ENCODE measurements around the gene PAQR4.

- no peak for TF ChIP-seq CTCF (IDR thresholded peaks at IDR 0.05; ENCODE audit: low read depth, low read length)
- peak; percentile 67 for TF ChIP-seq MYC (IDR thresholded peaks at IDR 0.05; ENCODE audit: low read depth, low read length)
- peak; percentile 52 for TF ChIP-seq POLR2A (IDR thresholded peaks at IDR 0.05; ENCODE audit: extremely low read depth, insufficient read length)
Measured at GRCh38 chr16:2964475-2965336, 4.4 kb upstream of the PAQR4 start.

Measured in NB4 (cell line).